ENCODE data around the gene MALT1.

MALT1 gene

GRCh38 chr18:58728719-58729118 is 57.5 kb downstream of the MALT1 start:
- in situ Hi-C loops (cut with MboI; ENCODE audit: low sequenced_read_pairs) = no loop called here

DNA sequence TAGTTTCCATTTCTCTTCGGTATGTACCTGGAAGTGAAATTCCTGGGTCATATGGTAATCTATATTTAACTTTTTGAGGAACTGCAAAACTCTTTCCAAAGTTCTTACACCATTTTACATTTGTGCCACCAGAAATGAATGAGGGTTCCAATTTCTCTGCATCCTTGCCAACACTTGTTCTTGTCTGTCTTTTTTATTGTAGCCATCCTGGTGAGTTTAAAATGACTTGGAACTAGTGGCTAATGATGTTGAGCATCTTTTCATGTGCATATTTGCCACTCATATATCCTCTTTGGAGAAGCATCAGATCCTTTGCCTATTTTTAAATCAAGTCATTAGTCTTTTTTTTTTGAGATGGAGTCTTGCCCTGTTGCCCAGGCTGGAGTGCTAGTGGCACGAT is 59.4 kb downstream of the MALT1 start:
- in situ Hi-C loops (cut with MboI; ENCODE audit: low sequenced_read_pairs) = no loop called here

DNA sequence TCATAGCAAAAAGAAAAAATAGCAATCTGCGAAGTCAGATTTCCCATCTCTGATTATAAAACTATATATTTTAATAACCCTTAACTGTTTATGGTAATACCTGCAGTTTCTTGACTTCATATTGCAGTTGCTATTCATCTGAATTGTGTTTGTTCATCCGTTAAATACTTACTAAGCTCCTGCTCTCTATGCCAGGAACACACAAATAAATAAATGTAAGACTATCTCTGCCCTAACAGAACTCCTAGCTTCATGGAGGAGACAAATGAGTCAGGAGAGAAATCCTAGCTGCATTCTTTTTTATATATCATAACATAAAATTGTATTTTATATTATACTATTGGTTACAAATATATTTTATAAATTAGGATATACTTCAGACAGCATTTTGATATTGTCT is 61.2 kb downstream of the MALT1 start:
- in situ Hi-C loops (cut with MboI; ENCODE audit: low sequenced_read_pairs) = no loop called here

GRCh38 chr18:58733866-58734265 is 62.6 kb downstream of the MALT1 start:
- in situ Hi-C loops (cut with MboI; ENCODE audit: low sequenced_read_pairs) = no loop called here

- in situ Hi-C loops (cut with MboI; ENCODE audit: low sequenced_read_pairs) = no loop called here
Measured at GRCh38 chr18:58738322-58738721, 67.1 kb downstream of the MALT1 start.

- in situ Hi-C loops (cut with MboI; ENCODE audit: low sequenced_read_pairs) = no loop called here
Measured at GRCh38 chr18:58745914-58746313, 74.6 kb downstream of the MALT1 start.

DNA sequence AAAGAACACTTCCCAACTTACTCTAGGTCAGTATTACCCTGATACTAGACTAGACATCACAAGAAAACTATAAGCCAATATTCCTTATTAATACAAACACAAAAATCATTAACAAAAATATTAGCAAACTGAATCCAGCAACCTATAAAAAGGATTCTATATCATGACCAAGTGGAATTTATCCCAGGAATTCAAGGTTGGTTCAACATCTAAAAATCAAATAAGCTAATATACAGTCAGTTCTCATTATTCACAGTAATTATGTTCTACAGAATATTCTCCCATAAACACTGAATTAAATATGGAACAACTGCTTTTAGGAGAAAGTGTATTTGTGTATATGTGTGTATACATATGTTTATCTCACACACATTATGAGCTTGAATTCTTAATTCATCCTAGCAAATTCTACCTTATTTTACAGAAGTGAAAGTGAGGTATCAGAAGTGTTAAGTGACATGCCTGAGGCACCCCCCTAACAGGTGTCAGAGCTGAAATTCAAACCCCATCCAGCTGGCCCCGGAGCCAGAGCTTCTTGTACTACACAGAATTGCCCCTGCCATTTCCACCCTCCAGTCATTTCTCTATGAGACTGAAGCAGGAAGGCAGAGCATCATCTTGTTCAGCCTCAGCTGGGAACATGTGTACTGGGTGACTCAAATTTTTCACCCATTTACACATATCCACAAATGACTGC is 77.8 kb downstream of the MALT1 start:
- in situ Hi-C loops (cut with MboI; ENCODE audit: low sequenced_read_pairs) = no loop called here

- in situ Hi-C loops (cut with MboI; ENCODE audit: low sequenced_read_pairs) = loop anchor here (25.0 kb wide), 1 partner anchor 217 kb away; no protein-coding TSS in a partner anchor
Measured at GRCh38 chr18:58753976-58754375, 82.7 kb downstream of the MALT1 start.

DNA sequence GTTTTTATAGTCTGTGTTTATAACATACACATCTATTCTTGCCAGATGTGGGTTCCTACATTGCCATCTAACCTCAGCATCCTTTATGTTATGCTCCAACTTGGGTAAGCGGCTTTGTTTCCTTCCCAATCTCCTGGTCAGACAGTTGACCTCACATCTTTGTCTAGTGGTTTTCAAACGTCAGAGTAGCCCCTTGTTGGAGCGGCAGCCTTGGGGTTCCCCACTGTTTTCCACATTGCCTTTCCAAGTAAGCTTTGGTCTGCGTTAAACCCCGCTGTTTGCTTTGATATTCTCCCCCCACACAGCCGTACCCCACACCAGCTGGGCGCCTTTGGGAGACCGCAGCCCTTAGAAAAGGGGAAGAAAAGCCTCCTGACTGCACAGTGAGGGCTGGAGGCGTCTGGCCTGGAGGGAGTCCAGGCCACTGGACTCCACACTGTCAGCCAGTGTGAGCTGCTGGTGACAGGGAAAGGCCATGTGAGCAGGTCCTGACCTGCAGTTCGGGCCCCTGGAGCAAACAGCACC is 83.3 kb downstream of the MALT1 start:
- in situ Hi-C loops (cut with MboI; ENCODE audit: low sequenced_read_pairs) = loop anchor here (25.0 kb wide), 1 partner anchor 217 kb away; no protein-coding TSS in a partner anchor

- in situ Hi-C loops (cut with MboI; ENCODE audit: low sequenced_read_pairs) = loop anchor here (25.0 kb wide), 1 partner anchor 218 kb away; no protein-coding TSS in a partner anchor
Measured at GRCh38 chr18:58755304-58756010, 84.2 kb downstream of the MALT1 start.

DNA sequence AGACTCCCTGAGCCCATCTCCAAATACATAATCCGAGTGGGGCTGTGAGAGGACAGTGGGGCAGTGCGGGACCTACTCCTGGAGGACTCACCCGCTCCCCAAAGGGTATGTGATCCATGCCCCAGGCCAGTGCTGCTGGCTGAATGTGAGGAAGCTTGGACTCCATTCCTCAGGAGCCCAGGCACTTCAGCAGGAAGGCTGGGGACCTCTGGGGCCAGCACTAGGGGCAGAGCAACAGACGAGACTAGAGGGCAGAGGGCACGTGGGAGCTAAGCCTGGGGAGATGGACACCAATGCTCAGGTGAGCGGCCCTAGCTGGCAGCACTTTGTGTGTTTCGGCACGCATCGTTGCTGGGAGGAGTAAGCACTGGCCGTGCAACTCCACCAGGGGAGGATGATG is 84.9 kb downstream of the MALT1 start:
- in situ Hi-C loops (cut with MboI; ENCODE audit: low sequenced_read_pairs) = loop anchor here (25.0 kb wide), 1 partner anchor 219 kb away; no protein-coding TSS in a partner anchor

DNA sequence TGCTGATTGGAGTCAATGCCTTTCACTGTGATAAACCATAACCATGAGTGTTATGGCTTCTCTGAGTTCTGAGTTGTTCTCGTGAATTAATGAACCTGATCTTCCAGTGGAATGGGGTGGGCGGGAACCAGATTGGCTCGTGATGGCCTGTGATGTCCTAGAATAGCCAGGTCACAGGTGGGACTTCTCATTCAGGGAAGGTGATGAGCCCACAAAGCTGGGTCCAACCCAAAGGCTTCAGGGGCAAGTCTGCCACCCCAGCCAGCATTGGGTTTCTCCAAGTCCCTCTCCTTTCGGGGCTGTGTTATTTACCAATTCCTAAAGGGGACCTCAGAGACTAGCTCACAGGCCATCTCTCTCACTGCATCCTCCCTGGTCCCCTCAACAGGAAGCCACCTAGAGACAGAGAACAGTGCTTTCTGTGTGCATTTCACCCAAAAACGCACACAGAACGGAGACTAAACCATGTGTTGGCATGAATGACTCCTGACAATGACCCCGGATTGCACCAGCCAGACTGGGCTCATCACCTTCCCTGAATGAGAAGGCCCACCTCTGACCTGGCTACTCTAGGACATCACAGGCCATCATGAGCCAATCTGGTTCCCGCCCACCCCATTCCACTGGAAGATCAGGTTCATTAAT is 85.5 kb downstream of the MALT1 start:
- in situ Hi-C loops (cut with MboI; ENCODE audit: low sequenced_read_pairs) = loop anchor here (25.0 kb wide), 1 partner anchor 219 kb away; no protein-coding TSS in a partner anchor

DNA sequence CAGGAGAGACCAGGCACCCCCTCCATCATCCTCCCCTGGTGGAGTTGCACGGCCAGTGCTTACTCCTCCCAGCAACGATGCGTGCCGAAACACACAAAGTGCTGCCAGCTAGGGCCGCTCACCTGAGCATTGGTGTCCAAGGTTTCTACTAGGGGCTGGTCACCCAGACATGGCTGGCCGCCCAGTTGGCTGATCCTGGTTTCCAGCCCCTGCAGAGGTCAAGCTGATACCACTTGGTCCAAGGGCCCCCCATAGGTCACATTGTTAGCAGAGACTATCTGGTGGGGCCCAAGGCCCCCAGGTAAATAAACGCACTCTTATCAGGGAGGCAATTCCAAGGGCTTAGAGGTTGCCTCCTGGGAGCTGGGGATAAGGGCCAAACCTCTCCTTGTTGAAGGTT is 86.1 kb downstream of the MALT1 start:
- in situ Hi-C loops (cut with MboI; ENCODE audit: low sequenced_read_pairs) = loop anchor here (25.0 kb wide), 1 partner anchor 220 kb away; no protein-coding TSS in a partner anchor

DNA sequence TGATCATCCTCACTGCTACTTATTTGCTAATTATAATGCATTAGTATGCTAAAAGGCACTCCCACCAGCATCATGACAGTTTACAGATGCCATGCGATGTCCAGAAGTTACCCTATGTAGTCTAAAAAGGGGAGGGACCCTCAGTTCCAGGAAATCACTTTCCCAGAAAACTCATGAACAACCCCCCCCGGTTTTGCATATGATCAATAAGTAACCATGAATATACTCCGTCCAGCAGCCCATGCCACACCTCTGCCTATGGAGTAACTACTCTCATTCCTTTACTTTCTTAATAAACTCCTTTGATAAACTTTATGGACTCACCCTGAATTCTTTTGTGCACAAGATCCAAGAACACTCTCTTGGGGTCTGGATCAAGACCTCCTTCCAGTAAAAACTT is 86.8 kb downstream of the MALT1 start:
- in situ Hi-C loops (cut with MboI; ENCODE audit: low sequenced_read_pairs) = loop anchor here (25.0 kb wide), 1 partner anchor 221 kb away; no protein-coding TSS in a partner anchor

DNA sequence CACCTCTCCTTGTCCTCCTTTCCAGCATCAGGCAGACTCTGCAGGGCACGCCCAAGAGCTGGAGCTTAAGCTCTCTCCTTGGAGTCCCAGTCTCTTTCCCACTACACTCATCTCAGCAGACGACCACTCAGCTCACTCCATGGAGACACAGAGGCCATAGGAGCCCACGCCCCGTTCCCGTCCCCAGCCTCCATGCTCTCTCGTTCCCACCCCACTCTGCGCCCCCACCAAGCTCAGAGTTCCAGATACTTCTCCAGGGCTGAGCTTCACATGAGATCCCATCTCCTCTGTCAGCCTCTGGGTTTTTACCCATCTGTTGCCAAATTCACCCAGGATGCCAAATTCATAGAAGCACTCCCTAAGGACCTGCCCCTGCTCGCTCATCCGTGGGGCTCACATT is 87.3 kb downstream of the MALT1 start:
- in situ Hi-C loops (cut with MboI; ENCODE audit: low sequenced_read_pairs) = loop anchor here (25.0 kb wide), 1 partner anchor 221 kb away; no protein-coding TSS in a partner anchor

GRCh38 chr18:58761241-58761969 is 90.1 kb downstream of the MALT1 start:
- in situ Hi-C loops (cut with MboI; ENCODE audit: low sequenced_read_pairs) = loop anchor here (25.0 kb wide), 1 partner anchor 224 kb away; no protein-coding TSS in a partner anchor

DNA sequence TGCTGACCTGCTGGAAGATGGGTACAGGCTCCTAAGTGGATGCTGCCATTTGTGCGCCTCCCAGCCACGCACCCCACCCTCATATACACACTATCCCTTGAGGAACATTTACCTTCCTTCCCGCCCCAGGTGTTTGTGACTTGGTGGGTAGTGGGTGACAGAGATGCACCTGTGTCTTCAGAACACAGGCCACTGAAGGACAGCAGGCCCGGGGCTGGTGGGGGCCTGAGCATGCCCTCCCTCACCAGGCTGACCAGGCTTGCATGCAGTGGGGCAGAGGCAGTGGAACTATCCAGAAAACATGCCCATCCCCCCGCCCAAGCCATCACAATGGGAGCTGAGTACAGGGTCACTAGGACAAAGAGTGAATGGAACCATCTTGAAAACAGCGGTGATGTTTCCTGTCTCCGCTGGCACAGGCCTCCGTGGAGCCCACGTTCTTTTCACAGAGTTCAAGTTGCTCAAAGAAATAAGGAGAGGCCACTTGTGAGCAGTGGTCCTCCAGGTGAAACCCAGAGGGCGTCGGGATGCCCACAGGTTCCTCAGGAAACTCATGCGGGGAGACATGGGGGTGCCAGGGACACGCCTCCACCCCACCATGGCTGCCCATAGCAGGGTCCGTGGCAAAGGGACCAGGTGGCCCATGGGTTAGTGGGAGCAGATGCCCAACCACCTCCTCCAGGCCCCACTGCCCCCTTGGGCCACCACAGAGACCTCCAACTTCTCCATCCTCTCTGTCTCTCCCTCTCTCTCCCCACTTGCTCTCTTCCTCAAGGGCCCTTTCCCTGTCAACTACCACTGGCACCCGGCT is 90.9 kb downstream of the MALT1 start:
- in situ Hi-C loops (cut with MboI; ENCODE audit: low sequenced_read_pairs) = loop anchor here (25.0 kb wide), 1 partner anchor 225 kb away; no protein-coding TSS in a partner anchor

- in situ Hi-C loops (cut with MboI; ENCODE audit: low sequenced_read_pairs) = loop anchor here (25.0 kb wide), 1 partner anchor 225 kb away; no protein-coding TSS in a partner anchor
Measured at GRCh38 chr18:58762781-58763171, 91.5 kb downstream of the MALT1 start.

DNA sequence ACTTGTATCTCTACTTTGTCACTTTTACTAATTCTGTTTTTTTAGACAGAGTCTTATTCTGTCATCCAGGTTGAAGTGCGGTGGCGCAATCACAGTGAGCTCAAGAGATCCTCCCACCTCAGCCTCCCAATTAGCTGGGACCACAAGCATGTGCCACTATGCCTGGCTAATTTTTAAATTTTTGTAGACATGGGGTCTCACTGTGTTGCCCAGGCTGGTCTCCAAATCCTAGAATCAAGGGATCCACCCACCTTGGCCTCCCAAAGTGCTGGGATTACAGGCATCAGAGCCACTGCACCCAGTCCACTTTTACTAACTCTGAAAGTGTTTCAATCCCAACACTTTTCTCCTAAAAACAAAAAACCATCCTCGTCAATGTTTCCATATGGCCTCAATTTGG is 94.9 kb downstream of the MALT1 start:
- in situ Hi-C loops (cut with MboI; ENCODE audit: low sequenced_read_pairs) = loop anchor here (25.0 kb wide), 1 partner anchor 229 kb away; no protein-coding TSS in a partner anchor
